Loucy (cell line): Measurements from ENCODE around the gene HDAC10.

Experiments used
- H2AFZ ChIP-seq: fragments of 200-600 bp; sonication (generic); 2 replicates; pipeline ENCODE4 v1.6.0; 2016; ENCODE audit warnings: antibody characterized with exemption, mild to moderate bottlenecking, low read length, moderate library complexity
- H3F3A ChIP-seq: fragments of 200-600 bp; 2 replicates; pipeline ENCODE4 v1.6.0; 2016; ENCODE audit warnings: antibody characterized with exemption, low read depth, mild to moderate bottlenecking
- H3K27me3 ChIP-seq: fragments of 200-600 bp; sonication (generic); 2 replicates; pipeline ENCODE4 v1.6.1; 2014; ENCODE audit warnings: low read length, mild to moderate bottlenecking; ENCODE audit not compliant: insufficient read depth, poor library complexity, severe bottlenecking
- H3K36me3 ChIP-seq: fragments of 200-600 bp; sonication (generic); 2 replicates; pipeline ENCODE4 v1.6.1; 2016; ENCODE audit warnings: low read length; ENCODE audit not compliant: insufficient read depth
- H3K4me1 ChIP-seq: fragments of 200-600 bp; sonication (generic); 2 replicates; pipeline ENCODE4 v1.5.1; 2014; ENCODE audit warnings: low read length, mild to moderate bottlenecking; ENCODE audit not compliant: insufficient read depth, poor library complexity, severe bottlenecking
- H3K4me2 ChIP-seq: fragments of 200-600 bp; sonication (generic); 2 replicates; pipeline ENCODE4 v1.6.0; 2014; ENCODE audit warnings: antibody characterized with exemption, low read length, low read depth, mild to moderate bottlenecking; ENCODE audit not compliant: poor library complexity, severe bottlenecking
- H3K4me3 ChIP-seq: fragments of 200-600 bp; sonication (generic); 2 replicates; pipeline ENCODE4 v1.5.1; 2014; ENCODE audit warnings: low read length, mild to moderate bottlenecking, mixed read lengths; ENCODE audit not compliant: poor library complexity, severe bottlenecking
- H3K79me2 ChIP-seq: fragments of 200-600 bp; sonication (generic); 2 replicates; pipeline ENCODE4 v1.6.1; 2014; ENCODE audit warnings: low read length; ENCODE audit not compliant: insufficient read depth
- H3K9ac ChIP-seq: fragments of 200-600 bp; sonication (generic); 2 replicates; pipeline ENCODE4 v1.6.0; 2014; ENCODE audit warnings: mild to moderate bottlenecking, low read depth, low read length, moderate library complexity; ENCODE audit not compliant: poor library complexity, severe bottlenecking
- H3K9me2 ChIP-seq: fragments of 200-600 bp; sonication (generic); replicated peaks from 2 replicates; pipeline ENCODE4 v1.6.1; 2016; ENCODE audit warnings: low read depth, low read length, mixed read lengths
- H3K9me3 ChIP-seq: fragments of 200-600 bp; sonication (generic); 2 replicates; pipeline ENCODE4 v1.6.1; 2014; ENCODE audit warnings: mild to moderate bottlenecking, antibody characterized with exemption, low read length, low read depth; ENCODE audit not compliant: insufficient read depth
- H4K20me1 ChIP-seq: fragments of 200-600 bp; sonication (generic); 2 replicates; pipeline ENCODE4 v1.6.0; 2014; ENCODE audit warnings: antibody characterized with exemption, low read length, mild to moderate bottlenecking; ENCODE audit not compliant: insufficient read depth, poor library complexity, severe bottlenecking
- EZH2phosphoT487 ChIP-seq: fragments of 200-600 bp; IDR thresholded peaks from 2 replicates; pipeline ENCODE4 v1.6.1; 2018; ENCODE audit warnings: antibody characterized with exemption, mild to moderate bottlenecking, moderate library complexity, borderline replicate concordance
- TF ChIP-seq, protein P1 (sequence below): fragments of 200-600 bp; sonication (generic); conservative IDR thresholded peaks from 2 replicates; pipeline ENCODE4 v1.5.1; 2014; ENCODE audit warnings: mild to moderate bottlenecking, antibody characterized with exemption, low read length

HDAC10 gene

DNA sequence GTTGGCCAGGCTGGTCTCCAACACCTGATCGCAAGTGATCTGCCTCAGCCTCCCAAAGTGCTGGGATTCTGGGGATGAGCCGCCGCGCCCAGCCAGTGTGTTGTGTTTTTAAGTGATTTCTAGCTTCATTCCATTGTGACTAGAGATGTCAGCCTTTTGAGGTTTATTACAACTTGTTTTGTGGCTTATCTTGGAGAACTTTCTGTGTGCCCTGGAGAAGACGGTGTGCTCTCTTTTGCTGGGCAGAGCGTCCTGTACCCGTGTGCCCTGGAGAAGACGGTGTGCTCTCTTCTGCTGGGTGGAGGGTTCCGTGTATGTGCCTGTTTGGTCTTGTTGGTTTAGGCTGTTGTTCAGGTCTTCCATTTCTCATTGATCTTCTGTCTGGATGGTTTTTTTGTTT lies 37.8 kb downstream of the HDAC10 start:
- H3K4me3 ChIP-seq, result no peak overlapping the region

DNA sequence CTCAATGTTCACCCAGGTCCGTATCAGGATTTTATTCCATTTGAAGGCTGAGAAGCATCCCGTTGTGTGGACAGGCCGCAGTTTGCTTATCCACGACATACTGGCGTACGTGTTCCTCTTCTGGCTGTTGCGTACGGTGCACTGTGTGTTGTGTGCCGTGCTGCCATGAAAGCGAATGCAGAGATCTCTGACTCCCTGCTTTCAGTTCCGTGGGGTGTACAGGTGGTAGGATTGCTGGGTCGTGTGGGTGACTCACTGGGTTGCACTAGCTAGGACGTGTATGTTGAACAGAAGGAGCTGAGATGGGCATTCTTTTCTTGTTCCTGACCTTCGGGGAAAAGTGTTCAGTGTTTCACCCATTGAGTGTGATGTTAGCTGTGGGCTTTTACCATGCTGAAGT lies 39.9 kb downstream of the HDAC10 start:
- H3K36me3 ChIP-seq, result peaks cover 23% of the 10 kb centered on the region; the same call in 1 of the 2 replicates

More for the DNA sequence above, 37.8 kb downstream of the HDAC10 start:
- Histone ChIP-seq H3K9me3 (no peaks in the 10 kb centered on the region), H2AFZ (no peak overlapping the region), H3K4me1 (no peaks in the 10 kb centered on the region), H3K9ac (no peak overlapping the region), H3F3A (no peaks in the 10 kb centered on the region), H3K9me2 (no peaks in the 10 kb centered on the region), H3K79me2 (no peaks in the 10 kb centered on the region), H3K4me2 (no peak overlapping the region), H3K36me3 (peaks cover 44% of the 10 kb centered on the region; the same call in 1 of the 2 replicates), H4K20me1 (peaks cover 3% of the 10 kb centered on the region), H3K27me3 (no peaks in the 10 kb centered on the region)
- TF ChIP-seq, protein P1, sequence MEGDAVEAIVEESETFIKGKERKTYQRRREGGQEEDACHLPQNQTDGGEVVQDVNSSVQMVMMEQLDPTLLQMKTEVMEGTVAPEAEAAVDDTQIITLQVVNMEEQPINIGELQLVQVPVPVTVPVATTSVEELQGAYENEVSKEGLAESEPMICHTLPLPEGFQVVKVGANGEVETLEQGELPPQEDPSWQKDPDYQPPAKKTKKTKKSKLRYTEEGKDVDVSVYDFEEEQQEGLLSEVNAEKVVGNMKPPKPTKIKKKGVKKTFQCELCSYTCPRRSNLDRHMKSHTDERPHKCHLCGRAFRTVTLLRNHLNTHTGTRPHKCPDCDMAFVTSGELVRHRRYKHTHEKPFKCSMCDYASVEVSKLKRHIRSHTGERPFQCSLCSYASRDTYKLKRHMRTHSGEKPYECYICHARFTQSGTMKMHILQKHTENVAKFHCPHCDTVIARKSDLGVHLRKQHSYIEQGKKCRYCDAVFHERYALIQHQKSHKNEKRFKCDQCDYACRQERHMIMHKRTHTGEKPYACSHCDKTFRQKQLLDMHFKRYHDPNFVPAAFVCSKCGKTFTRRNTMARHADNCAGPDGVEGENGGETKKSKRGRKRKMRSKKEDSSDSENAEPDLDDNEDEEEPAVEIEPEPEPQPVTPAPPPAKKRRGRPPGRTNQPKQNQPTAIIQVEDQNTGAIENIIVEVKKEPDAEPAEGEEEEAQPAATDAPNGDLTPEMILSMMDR, result no peak
- no peak for TF ChIP-seq EZH2phosphoT487

DNA sequence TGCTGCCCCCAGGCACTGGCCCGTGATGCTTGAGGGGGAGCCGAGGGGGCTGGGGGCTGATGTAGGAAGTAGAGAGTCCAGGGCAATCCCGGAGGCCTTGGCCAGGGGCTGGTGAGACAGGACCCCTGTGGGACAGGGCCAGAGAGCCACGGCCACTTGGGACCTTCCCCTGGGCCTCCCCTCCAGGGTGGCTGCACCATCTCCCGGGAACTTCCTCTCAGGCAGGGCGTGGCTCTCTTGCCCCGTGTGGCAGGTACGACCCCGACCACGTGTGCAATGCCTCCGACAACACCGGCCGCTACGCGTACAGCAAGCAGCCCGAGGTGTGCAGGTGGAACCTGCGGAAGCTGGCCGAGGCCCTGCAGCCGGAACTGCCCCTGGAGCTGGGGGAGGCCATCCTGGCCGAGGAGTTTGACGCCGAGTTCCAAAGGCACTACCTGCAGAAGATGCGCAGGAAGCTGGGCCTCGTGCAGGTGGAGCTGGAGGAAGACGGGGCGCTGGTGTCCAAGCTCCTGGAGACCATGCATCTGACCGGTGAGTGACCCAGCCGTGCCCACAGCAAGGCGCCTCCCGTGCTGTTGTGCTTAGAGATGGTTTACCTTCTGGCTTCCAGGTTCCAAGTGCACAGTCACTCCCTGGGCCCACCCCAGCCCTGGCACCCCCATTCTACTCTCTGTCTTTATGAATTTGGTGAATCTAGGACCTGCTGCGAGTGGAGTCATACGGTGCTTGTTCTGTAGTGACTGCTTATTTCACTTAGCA lies 40.5 kb downstream of the HDAC10 start:
- Histone ChIP-seq H3K36me3 (peaks cover 18% of the 10 kb centered on the region; the same call in 1 of the 2 replicates), H3K9me3 (no peaks in the 10 kb centered on the region), H3K9me2 (no peaks in the 10 kb centered on the region), H3K79me2 (no peaks in the 10 kb centered on the region), H3F3A (no peaks in the 10 kb centered on the region), H4K20me1 (peaks cover 3% of the 10 kb centered on the region), H2AFZ (no peak overlapping the region), H3K4me2 (no peak overlapping the region), H3K9ac (no peak overlapping the region), H3K4me3 (no peak overlapping the region), H3K27me3 (no peaks in the 10 kb centered on the region), H3K4me1 (peaks cover 18% of the 10 kb centered on the region)
- TF ChIP-seq, protein P1, result no peak
- no peak for TF ChIP-seq EZH2phosphoT487

More for the DNA sequence above, 39.9 kb downstream of the HDAC10 start:
- Histone ChIP-seq H3K9me2 (no peaks in the 10 kb centered on the region), H3K27me3 (no peaks in the 10 kb centered on the region), H3K9me3 (no peaks in the 10 kb centered on the region), H3K79me2 (no peaks in the 10 kb centered on the region), H3F3A (no peaks in the 10 kb centered on the region), H3K4me1 (peaks cover 16% of the 10 kb centered on the region), H3K4me3 (no peak overlapping the region), H2AFZ (no peak overlapping the region), H3K4me2 (no peak overlapping the region), H3K9ac (no peak overlapping the region), H4K20me1 (peaks cover 3% of the 10 kb centered on the region)
- TF ChIP-seq, protein P1, result no peak
- TF ChIP-seq EZH2phosphoT487, result no peak
